Tibial artery (tissue), 4 donors: ENCODE data around the gene TBCE.

Experiments used
- DNase-seq, 2 donors: peaks; one replicate each; pipeline ENCODE4 v3.0.0-alpha.2; 2019
- H3K27ac ChIP-seq, 2 donors: fragments of 200-600 bp; sonication (generic) in 1 of 2; 1 replicate in 1 of 2; 2 replicates in 1 of 2; pipeline ENCODE4 v1.5.1; 2018 to 2019; ENCODE audit warnings: mild to moderate bottlenecking in 1 of 2
- H3K27me3 ChIP-seq, 2 donors: fragments of 200-600 bp; sonication (generic) in 1 of 2; one replicate each; pipeline versions ENCODE4 v1.5.1 to v1.6.0; 2016 to 2019
- H3K36me3 ChIP-seq, 3 donors: fragments of 200-600 bp; sonication (generic) in 2 of 3; one replicate each; pipeline ENCODE4 v1.5.1; 2016 to 2019; ENCODE audit warnings: mild to moderate bottlenecking in 2 of 3
- H3K4me1 ChIP-seq, 4 donors: fragments of 200-600 bp; sonication (generic) in 2 of 4; 1 replicate in 3 of 4; 2 replicates in 1 of 4; pipeline ENCODE4 v1.5.1; 2016 to 2019
- H3K4me3 ChIP-seq, 2 donors: fragments of 200-600 bp; sonication (generic) in 1 of 2; 1 replicate in 1 of 2; 2 replicates in 1 of 2; pipeline ENCODE4 v1.5.1; 2018 to 2019; ENCODE audit warnings: mild to moderate bottlenecking in 2 of 2
- H3K9me3 ChIP-seq, 3 donors: fragments of 200-600 bp; sonication (generic) in 1 of 3; one replicate each; pipeline ENCODE4 v1.5.1; 2016 to 2019
- intact Hi-C: fragments of 100-400 bp; cut with DNase I; formaldehyde crosslinking; loops from one replicate; pipeline ENCODE4 v1.15.0; 2023; ENCODE audit warnings: low total_unique reads
- TF ChIP-seq, protein P1 (sequence below), 2 experiments: fragments of 200-600 bp in 1 of 2; fragments of 450-650 bp in 1 of 2; IDR thresholded peaks; one replicate each; pipeline ENCODE4 v1.5.1; 2017 to 2019; ENCODE audit warnings: antibody characterized with exemption in 2 of 2, mild to moderate bottlenecking in 1 of 2, moderate library complexity in 1 of 2

Gene TBCE

GRCh38 chr1:235401251-235401650, 34.0 kb downstream of the TBCE start:
- DNase-seq = no peak
- intact Hi-C loops = no loop called here

DNA sequence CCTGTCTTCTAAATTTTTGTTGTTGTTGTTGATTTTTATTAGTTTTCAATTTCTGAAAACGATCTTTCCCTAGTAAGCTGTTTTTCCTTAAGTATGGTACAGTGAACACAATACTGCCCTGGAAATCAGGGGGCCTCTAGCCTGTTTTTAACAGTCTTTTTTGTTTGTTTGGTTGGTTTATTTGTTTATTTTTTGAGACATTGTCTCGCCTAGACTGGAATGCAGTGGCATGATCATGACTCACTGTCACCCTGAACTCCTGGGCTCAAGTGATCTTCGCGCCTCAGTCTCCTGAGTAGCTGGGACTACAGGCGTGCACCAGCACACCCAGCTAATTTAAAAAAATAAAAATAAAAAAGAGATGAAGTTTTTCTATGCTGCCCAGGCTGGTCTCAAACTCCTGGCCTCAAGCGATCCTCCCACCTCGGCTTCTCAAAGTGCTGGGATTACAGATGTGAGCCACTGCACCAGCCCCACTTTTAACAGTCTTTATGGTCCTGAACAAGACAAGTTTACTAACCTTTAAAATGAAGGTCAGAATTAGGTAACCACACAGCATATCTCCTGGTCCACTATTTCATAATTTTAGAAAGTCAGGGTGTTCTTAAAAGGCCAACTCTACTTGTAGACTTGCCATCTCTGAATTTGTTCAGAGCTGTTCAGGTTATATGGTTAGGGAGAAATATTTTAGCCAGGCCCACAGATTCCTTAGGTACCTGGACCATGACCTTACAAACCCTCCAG, 35.4 kb downstream of the TBCE start:
- Histone ChIP-seq H3K4me1 (no peaks in the 10 kb centered on the region), H3K9me3 (no peaks in the 10 kb centered on the region), H3K27me3 (no peaks in the 10 kb centered on the region), H3K36me3 (peaks cover 0 to 17% (median 12%) of the 10 kb centered on the region in 3 donors), H3K27ac (no peak overlapping the region), H3K4me3 (no peak overlapping the region)
- intact Hi-C loops = no loop called here
- DNase-seq = no peak
- TF ChIP-seq, protein P1, sequence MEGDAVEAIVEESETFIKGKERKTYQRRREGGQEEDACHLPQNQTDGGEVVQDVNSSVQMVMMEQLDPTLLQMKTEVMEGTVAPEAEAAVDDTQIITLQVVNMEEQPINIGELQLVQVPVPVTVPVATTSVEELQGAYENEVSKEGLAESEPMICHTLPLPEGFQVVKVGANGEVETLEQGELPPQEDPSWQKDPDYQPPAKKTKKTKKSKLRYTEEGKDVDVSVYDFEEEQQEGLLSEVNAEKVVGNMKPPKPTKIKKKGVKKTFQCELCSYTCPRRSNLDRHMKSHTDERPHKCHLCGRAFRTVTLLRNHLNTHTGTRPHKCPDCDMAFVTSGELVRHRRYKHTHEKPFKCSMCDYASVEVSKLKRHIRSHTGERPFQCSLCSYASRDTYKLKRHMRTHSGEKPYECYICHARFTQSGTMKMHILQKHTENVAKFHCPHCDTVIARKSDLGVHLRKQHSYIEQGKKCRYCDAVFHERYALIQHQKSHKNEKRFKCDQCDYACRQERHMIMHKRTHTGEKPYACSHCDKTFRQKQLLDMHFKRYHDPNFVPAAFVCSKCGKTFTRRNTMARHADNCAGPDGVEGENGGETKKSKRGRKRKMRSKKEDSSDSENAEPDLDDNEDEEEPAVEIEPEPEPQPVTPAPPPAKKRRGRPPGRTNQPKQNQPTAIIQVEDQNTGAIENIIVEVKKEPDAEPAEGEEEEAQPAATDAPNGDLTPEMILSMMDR (IDR thresholded peaks at IDR 0.05) = no peak

More at GRCh38 chr1:235401251-235401650, 34.0 kb downstream of the TBCE start:
- Histone ChIP-seq H3K27me3 (no peaks in the 10 kb centered on the region), H3K27ac (no peak overlapping the region), H3K9me3 (no peaks in the 10 kb centered on the region), H3K4me3 (no peak overlapping the region), H3K4me1 (no peaks in the 10 kb centered on the region), H3K36me3 (peaks cover 0 to 17% (median 12%) of the 10 kb centered on the region in 3 donors)
- TF ChIP-seq, protein P1 (IDR thresholded peaks at IDR 0.05) = no peak

DNA sequence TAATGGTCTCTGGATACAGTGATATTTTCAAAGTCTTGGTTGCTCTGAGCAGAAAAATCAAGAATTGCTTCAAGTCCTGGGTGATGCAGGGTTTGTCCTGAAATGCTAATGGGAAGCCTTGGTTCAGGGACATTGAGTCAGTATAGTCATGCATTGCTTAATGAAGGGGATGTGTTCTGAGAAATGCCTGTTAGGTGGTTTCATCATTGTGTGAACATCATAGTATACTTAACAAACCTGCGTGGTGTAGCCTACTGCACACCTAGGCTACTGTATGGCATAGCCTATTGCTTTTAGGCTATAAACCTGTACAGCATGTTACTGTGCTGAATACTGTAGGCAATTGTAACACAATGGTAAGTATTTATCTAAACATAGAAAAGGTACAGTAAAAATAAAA, 36.4 kb downstream of the TBCE start:
- no peaks in the 10 kb centered on the region for H3K4me1 ChIP-seq
- TF ChIP-seq, protein P1 (IDR thresholded peaks at IDR 0.05) = no peak
- intact Hi-C loops = no loop called here
- no peak for DNase-seq
- no peak overlapping the region for H3K4me3 ChIP-seq
- peaks cover 0 to 17% (median 12%) of the 10 kb centered on the region in 3 donors for H3K36me3 ChIP-seq
- no peak overlapping the region for H3K27ac ChIP-seq
- H3K9me3 ChIP-seq = no peaks in the 10 kb centered on the region
- H3K27me3 ChIP-seq = no peaks in the 10 kb centered on the region

GRCh38 chr1:235404190-235404589, 37.0 kb downstream of the TBCE start:
- DNase-seq = no peak
- intact Hi-C loops = no loop called here
- H3K4me3 ChIP-seq = no peak overlapping the region
- peaks cover 0 to 17% (median 12%) of the 10 kb centered on the region in 3 donors for H3K36me3 ChIP-seq
- H3K27me3 ChIP-seq = no peaks in the 10 kb centered on the region
- H3K9me3 ChIP-seq = no peaks in the 10 kb centered on the region
- TF ChIP-seq, protein P1 (IDR thresholded peaks at IDR 0.05) = no peak
- no peak overlapping the region for H3K27ac ChIP-seq
- H3K4me1 ChIP-seq = no peaks in the 10 kb centered on the region

DNA sequence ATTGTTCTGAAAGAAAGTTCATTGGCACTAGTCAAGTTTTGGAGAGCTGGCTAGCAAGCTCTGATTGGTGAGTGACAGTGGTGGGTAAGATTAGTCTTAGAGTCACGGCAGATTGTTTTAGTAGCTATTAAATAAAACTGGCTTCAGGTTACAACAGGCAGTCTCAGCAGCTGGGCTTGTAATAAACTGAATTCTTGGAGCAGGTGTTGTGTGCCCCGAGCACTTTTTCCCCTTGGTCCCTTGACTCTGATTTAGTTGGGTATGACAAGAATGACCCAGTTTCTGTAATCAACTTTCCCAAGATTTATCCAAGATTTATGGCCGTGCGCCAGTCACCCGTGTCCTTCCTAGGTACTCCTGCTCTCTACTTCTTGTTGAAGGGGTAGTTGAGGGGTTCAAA, 40.2 kb downstream of the TBCE start:
- no peak for DNase-seq
- H3K9me3 ChIP-seq = no peaks in the 10 kb centered on the region
- H3K27ac ChIP-seq = no peak overlapping the region
- TF ChIP-seq, protein P1 (IDR thresholded peaks at IDR 0.05) = no peak
- H3K4me1 ChIP-seq = no peaks in the 10 kb centered on the region
- H3K27me3 ChIP-seq = no peaks in the 10 kb centered on the region
- H3K4me3 ChIP-seq = no peak overlapping the region
- H3K36me3 ChIP-seq = peaks cover 0 to 11% (median 10%) of the 10 kb centered on the region in 3 donors
- intact Hi-C loops = no loop called here
